Activated CD8-positive, alpha-beta memory T cell treated with anti-CD3 and anti-CD28 coated beads for 4 hours (primary cell): ENCODE measurements around the gene MEGF11.
"Not testable (repeated sequence)": the region's sequence is repeated elsewhere in the genome, so short reads cannot be mapped to it uniquely, and the experiment has no call there.

ENCODE experiments used
- DNase-seq, 2 donors: peaks; one replicate each; pipeline ENCODE4 v3.0.0-alpha.2; 2020; ENCODE audit warnings: low read depth in 2 of 2

Gene MEGF11

DNA sequence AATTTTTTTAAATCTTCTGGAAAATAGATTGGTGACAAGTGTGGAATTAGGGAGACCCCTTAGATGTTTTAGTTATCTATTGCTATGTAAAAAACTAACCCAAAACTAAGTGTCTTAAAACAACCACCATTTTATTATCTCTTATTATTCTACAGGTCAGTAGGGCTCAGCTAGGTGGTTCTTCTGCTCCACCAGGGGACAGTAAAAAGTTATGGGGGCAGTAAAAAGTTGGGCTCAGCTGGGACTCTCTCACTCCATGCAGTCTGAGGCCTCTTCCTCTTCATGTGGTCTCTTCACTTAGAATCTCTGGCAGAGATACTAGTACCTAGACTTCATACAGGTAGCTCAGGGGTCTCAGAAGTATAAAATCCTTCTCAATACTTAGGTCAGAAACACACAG lies 21.8 kb upstream of the MEGF11 start:
- DNase-seq = no peak

DNA sequence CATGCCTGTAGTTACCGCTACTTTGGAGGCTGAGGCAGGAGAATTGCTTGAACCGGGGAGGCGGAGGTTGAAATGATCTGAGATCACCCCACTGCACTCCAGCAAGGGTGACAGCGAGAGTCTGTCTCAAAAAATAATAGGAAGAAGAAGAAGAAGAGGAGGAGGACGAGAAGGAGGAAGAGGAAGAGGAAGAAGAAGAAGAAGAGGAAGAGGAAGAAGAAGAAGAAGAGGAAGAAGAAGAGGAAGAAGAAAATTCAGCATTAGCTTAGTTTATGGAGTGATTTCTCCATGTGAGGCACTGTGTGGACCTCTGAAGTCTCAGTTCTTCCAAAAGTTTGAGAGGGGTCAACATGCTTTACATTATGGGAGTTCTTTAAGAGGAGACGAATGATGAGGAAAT lies 17.4 kb upstream of the MEGF11 start:
- DNase-seq = no peak

DNA sequence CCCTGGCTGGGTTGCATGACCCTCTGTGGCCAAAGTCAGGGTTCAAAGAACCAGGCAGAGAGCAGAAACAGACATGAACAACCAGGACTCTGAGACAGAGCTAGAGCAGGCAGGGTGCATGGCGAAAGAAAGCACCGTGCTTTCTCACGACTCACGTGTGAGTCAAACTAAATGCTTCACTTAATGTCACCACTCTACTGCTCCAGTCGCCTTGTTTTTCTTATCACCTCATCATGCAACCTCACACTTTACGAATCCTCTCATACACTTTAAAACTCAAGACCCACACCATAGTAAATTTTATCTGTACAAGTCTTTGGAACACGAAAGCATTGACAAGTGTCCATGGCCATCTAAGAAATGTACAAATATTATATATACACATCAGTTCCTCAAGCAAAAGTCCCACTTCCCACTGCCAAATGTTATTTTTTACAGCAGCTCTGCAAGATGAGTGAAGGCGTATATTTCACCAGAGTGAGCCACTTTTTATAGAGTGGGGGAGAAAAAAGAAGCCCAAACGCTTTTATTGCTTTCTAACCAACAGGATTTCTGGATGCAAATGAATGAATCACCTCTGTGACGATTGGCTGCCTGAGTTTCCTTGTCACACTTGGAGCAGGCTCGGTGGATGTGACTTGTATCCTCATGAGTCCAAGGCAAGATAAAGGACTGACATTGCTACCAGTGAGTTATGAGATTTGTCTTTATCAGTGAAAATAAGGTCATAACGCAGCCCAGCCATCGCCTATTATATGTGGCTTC lies 16.0 kb upstream of the MEGF11 start:
- DNase-seq = no peak

DNA sequence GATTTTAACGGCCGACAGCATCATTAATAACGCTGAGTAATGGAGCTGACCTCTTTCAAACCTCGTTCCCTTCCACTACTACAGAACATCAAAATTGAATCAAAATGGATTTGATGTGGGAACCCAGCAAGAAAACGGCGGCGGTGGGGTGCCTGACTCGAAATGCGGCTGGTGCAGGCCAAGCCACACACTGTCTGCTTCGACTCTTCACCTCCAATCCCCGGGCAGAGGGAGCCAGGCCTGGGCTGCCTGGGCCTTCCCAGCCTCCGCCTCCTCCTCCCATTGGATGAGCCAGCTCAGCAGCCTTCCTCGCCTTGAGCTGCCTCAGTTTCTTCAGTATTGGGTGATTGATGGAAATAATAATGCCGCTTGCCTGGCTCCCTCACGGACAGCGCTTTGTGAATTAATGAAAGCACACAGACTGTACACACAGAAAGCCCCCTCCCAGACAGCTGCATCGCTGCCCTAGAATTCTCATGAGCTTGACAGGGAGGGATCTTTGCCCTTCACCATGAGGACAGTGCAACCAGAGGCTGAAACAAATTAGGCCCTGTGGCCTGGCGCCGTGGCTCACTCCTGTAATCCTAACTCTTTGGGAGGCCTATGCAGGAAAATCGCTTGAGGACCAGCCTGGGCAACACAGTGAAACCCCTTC lies 11.4 kb upstream of the MEGF11 start:
- DNase-seq = no peak

DNA sequence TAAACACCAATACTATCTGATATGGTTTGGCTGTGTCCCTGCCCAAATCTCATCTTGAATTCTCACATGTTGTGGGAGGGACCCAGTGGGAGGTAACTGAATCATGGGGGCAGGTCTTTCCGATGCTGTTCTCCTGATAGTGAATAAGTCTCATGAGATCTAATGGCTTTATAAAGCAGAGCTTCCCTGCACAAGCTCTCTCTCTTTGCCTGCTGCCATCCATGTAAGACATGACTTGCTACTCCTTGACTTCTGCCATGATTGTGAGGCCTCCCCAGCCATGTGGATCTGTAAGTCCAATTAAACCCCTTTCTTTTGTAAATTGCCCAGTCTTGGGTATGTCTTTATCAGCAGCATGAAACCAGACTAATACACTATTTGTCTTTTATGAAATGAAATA lies 9.3 kb upstream of the MEGF11 start:
- DNase-seq = not testable (repeated sequence)

DNA sequence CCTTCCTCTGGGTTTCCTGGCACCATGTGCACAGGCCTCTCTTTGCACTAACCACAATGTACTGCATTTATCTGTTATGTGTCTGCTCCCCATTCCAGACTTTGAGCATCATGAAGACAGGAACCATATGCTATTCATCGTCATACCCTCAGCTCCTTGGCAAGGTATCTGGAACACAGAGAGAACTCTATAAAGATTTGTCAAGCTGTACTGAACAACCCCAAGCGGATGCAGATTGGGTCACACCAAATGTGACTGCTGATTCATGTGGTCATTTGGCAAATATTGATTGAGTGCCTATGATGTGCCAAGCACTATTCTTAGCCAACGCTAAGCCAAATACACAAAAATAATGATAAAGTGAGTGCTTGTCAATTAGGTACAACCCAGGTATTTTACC lies 7.5 kb upstream of the MEGF11 start:
- DNase-seq = no peak

DNA sequence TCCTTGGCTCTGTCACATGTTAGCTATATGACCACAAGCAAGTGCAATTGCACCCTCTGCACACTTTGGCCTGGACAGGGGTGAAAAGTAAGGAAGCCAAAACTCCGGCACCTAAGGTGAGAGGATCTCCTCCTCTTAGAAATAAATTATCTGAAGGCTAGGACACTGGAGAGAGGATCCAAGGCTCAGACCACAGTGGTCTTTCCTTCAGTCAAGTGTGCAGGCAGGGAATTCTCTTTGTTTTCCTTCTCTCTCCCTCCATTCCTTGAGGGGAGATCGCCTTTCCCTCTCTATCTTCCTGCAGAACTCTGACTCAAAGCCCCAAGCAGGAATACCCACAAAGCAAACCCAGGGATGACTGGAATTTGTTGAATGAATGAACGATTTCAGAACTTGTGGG lies 3.1 kb upstream of the MEGF11 start:
- no peak for DNase-seq

DNA sequence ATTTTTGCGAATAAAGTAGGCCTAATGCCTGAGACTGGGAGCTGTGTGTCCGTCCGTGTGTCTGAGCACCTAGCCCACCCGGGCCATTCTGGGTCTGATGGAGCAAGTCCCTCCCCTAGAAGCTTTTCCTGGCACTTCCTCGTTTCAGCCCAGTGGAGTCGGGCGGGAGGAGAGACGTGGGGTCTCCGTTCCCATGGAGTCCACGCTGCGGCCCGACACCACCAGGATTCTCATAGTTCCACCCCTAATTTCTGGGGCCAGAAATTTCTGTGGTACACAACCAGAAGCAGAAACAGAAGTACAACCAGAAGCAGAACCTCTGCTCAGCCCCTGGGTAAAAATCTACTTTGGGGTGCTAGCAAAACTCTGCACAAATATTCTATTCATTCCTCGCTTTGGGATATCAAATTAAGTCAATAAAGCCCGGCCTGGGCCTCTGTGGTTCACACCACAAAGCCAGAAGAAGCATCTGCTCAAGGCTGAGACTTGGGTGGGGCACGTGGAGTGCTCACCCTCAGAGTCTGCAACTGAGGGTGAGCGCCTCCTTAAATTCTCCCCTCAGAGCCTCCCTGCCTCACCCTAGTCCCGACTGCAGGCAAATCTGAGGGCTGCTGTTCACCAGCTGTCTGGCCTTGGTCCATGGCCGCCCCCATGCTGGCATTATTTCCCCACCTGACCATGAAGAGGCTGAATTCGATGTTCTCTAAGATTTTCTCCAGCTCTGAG lies 1.6 kb upstream of the MEGF11 start:
- DNase-seq = no peak

DNA sequence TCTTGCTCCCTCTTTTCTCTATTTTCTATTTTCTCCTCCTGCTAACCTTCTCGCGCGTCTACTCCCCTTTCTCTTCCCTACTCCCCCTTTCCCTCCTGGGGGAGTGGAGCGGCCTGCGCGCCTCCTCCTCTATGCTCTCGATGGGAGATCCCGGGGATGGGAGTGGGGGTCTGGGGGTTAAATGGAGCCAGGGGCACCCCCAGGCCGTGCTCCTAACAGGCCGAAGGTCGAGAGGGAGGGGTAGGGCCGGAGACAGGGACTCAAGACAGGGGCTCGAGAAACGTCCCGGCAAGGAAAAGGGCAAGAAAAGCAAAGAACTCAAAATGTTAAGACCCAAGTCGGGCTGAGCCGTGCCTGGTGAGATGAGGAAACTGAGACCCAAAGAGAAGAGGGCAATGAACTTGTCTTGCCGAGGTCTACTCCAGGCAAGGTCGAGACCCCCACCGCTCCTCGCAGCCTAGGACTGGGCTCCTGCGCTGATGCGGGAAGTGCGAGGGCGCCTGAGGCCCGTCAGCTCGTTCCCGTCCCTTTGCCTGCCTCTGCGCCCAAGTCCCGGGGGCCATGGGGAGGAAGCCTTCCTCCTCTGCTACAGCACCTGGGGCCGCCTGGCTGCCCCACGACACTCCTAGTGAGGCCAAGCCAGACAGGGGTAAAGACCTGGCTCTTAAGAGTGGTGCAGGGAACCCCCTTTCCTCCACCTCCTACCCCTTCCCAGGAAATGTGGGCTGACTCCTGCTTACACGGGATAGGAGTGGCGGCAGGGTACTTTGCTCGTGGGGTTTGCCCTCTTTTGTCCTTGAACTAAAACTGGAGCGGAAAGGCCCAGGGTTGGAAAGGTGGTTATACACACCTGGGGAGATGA lies 770 bp upstream of the MEGF11 start:
- no peak for DNase-seq

DNA sequence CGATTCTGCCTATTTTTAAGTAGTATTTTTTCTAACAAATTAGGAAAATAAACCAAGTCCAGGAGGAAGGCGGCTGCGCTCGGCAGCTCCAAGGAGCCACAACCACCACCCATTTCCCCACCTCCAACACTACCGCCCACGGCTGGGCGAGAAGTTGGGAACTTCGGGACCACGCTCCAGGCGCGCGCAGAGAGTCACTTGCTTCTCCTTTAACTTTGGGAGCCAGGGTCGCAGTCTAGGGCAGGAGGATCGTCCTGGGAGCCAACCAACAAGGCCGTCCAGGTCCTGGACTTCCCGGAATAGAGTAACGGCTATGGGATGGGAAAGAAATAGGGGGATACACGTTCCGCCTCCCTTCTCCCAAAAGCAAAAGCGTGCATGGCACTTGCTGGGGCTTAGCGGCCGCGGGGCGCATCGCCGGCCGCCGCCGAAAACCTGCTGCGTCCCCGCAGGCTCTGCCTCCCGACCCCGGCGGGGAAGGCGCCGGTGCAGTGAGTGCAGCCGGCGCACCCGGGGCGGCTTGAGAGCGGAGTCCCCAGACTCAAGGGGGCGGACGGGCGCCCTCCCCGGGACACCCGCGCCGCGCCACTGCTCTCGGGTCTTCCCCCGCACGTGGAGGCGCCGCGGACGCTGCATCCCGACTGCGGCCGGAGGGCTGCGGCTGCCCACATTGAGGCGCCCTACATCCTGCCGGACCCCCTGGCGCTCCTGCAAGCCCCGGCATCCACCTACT lies 699 bp downstream of the MEGF11 start:
- no peak for DNase-seq

DNA sequence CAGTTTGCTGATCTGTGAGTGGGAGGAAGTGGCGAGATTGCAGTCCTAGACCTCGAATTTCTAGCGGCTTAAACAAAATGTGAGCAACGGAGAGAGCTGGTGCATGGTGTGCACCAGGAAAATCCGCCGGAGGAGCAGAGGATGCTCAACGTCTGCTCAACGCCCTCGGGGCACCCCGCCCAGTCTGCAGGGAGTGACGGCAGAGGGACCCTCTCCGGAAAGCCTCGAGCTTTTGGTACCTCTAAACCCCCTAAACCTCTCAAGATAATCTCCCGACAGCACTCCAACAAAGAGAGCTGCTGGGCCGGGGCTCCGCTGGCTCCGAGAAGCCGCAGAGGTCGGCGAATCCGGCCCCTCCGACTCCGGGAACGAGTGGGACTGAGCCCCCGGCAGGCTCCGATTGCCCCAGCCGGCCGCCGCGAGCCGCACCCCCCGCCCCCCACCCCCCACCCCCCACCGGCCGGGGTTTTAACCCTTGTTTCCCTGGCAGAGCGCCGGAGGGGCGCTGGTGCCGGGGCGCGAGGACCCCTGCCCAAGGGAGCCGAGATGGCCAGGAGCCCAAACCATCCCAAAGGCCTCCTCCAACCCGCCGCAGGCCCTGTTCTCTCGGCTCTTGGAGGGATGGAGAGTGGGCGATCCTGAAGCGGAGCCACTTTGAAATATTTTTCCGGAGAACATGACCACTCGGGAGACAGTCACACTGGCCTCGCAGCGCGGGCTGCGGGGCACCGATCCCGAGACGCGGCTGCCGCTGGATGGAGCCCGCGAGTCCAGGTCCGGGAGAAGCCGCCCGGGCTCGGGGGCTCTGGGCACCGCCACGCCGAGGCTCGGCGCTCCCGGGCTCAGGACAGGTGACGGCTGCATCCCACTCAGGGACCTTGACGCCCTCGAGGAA lies 1.5 kb downstream of the MEGF11 start:
- DNase-seq = no peak

DNA sequence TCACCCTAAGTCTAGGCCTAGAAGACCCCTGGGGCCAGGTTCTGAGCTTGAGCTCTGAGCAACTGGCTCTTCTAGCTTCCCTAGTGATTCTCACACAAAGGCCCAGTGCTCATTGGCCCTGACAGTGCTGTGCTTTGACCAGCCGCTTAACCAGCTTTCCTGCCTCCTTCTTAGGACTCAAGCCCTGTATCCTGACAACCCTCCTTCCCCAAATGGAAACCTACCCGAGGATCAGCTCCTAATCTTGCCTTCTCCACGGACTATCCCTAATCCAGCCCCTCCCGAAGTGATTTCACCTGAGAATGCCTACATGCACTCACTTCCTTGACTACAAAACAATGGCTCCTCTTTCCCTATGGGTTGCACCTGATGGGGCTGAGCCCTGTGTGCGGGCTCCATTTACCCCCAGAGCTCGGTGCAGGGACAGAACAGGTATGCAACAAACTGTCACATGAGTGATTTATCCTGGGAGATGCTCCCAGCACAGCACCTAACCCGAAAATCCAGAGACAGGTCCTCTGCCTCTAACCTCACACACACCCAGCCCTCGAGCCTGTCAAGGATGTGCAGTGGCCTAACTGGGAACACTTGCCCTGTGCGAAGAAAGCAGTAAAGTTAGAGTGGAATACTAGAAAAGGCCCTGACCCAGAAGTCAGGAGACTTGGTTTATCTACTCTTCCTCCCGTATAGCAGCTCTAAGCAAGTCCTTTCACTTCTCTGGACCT lies 2.3 kb downstream of the MEGF11 start:
- DNase-seq = no peak

DNA sequence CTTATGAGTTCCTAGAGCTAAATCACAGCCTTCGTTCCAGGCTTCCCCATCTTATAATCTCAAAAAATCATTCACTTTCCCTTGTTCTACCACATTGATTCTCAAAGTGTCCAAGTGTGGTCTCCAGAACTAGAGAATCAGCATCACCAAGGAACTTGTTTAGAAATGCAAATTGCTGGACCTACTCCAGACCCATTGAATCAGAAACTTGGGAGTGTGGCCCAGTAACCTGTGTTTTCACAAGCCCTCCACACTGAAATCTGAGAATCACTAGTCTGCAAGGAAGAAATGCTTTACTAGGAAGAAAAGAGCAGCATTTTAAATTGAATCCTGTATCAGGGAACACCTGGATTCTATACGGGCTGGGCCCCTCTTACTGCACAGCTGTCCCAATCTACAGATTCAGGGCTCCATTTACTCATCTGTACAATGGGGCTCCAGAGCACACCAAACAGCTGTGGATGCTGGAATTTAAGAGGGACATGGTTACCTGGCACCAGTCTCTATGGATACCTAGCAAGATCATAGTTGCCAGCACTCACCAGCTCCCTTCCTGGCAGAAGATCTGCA lies 3.9 kb downstream of the MEGF11 start:
- no peak for DNase-seq

DNA sequence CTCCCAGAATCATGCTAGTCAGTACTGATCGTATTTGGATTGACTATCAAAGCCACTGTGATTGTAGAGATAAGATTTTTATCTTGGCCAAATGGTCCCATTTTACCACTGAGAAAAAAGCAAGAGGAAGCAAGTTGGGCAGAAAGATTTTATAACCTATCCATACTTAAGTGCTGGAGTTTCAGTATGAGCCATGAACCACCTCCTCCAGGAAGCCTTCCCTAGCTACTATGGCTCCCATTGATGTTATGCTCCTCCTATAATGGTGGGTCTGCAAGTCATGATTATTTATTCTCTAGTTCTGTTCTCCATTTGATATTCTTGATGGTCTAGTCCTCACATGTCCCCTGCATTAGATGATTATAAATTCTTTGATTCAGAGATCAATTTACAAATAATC lies 6.6 kb downstream of the MEGF11 start:
- no peak for DNase-seq

DNA sequence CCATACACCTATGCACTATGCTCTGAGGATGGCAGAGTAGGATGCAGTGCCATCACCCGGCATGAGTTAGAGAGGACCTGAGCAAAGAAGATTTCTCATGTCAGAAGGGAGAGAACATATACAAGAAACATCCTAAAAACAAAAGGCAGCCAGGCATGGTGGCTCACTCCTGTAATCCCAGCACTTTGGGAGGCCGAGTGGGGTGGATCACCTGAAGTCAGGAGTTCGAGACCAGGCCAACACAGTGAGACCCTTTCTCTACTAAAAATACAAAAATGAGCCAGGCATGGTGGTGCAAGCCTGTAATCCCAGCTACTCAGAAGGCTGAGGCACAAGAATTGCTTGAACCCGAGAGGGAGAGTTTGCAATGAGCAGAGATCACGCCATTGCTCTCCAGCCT lies 7.7 kb downstream of the MEGF11 start:
- DNase-seq = not testable (repeated sequence)

DNA sequence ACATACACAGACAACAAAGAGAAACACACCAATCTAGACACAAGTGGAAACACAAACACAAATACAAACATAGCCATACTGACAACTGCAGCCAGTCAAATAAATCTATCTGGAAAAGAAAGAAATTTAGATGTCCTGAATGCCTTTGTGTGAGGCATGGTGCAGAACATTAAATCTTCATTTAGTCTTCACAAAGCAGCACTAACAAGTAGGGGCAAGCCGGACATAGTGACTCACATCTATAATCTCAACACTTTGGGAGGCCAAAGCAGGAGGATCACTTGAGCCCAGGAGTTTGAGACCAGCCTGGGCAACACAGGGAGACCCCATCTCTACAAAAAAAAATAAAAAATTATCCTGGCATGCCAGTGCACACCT lies 11.7 kb downstream of the MEGF11 start:
- DNase-seq = no peak

DNA sequence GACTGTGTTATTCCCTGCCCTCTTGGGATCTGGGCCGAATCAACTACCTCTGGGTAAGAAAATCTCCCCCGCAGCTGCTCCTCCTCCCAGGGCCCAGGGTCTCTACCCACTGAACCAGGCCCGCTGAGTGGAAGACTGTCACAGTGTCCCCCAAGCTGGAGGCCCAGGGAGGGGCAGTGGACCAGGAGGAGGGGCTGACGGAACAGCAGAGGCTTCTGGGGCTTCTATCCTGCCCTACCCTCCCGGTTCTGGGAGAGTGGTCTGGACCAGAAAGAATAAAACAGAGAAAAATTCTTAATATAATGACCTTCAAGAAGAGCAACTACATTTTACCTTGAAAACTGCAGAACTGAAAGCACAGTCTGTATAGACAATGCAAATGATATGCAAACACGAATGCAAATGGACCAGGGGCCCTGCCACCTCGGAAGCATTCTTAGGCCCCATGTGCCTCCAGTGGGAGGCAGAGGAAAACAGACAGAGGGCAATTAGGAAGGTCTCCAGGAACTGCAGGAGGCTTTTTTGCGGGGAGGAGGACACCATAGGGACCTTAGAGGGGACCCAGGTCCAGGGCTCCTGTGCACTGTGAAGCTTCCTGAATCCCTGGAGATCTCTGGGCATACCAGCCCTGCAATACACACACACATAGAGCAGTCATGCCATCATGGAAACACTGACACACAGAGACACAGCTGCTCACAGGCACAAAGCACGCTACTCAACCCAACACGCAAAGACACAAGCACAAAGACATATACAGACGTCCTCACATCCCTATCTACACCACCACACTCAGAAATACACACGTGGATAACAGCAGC lies 12.3 kb downstream of the MEGF11 start:
- DNase-seq = no peak

DNA sequence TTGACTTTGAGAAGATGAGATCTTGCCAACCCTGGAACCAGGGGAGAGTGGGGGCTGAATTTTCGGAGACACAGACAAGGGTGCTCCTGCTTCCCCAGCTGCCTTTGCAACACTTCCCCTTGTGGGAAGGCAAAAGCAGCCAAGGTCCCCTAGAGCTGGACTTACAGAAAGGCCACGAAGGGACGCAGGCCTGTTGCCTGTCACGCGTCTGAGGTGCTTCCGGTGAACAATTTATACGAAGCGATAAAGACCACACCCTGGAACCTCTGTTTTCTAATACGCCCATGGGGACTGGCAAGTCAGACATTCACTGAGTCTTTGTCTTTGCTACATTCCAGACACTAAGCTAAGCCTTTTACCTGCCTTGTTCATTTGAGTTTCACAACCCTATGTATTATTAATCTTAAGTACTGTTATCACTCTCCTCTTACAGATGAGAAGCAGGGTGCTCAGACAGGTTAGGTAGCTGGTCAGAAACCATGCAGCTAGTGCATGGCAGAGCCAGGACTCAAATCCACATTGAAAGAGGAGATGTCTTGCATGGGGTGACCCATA lies 13.2 kb downstream of the MEGF11 start:
- DNase-seq = no peak
